GM18498 (cell line): ENCODE results near the gene OSBPL5.
A peak's percentile ranks its signal among the peaks of the same experiment; 100 is the strongest.
"Not testable (repeated sequence)": the region's sequence is repeated elsewhere in the genome, so short reads cannot be mapped to it uniquely, and the experiment has no call there.

Experiments used
- ATAC-seq: cut with Tn5 transposase; IDR thresholded peaks from one replicate; pipeline ENCODE4 v1.9.1; 2021; ENCODE audit warnings: mild to moderate bottlenecking, moderate library complexity; ENCODE audit not compliant: unreplicated experiment

Gene OSBPL5

DNA sequence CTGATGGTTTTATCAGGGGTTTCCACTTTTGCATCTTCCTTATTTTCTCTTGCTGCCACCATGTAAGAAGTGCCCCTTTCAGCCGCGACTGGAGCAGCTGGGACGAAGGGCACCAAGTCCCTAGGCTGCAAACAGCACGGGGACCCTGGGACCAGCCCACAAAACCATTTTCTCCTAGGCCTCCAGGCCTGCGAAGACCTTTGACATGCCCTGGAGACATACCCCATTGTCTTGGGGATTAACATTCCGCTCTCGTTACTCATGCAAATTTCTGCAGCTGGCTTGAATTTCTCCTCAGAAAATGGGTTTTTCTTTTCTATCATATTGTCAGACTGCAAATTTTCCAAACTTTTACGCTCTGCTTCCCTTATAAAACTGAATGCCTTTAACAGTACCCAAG lies 101.2 kb downstream of the OSBPL5 start:
- not testable (repeated sequence) for ATAC-seq

- ATAC-seq = not testable (repeated sequence)
These were observed 101.7 kb downstream of the OSBPL5 start for GRCh38 chr11:3063432-3063831.

- ATAC-seq = no peak
These were observed 104.6 kb downstream of the OSBPL5 start for GRCh38 chr11:3060436-3061025.

DNA sequence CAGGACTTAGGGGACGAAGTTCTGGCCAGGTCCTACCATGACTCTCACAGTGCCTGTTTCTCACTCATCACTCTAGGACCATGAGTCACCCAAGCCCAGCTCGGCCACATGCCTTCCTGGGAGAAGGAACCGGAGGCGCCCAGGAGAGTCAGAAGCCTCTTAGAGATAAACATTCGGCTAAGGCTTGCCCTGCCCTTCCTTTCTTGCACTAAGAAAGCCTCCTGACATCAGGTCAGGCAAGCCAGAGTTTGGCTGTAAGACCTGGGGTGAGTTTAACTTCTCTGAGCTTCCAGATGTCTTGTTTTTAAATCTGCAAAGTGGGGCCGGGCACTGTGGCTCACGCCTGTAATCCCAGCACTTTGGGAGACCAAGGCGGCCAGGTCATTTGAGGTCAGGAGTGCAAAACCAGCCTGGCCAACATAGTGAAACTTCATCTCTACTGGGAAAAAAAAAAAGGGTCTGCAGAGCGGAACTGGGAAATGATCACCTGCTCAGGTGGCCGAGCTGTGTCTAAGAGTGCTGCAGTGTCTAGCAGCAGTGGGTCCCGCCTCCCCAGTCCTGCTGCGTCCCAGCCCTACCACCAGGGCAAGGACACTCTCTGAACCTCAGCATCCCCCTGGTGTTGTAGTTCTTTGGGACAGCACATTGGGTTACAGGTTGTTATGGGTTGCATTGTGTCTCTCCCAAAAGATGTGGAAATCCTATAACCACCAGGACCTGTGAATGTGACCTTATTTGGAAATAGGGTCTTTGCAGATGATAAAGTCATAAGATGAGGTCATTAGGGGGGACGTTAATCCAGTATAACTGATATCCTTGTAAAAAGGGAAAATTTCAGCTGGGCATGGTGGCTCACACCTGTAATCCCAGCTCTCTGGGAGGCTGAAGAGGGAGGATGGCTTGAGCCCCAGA lies 106.1 kb downstream of the OSBPL5 start:
- ATAC-seq = no peak

DNA sequence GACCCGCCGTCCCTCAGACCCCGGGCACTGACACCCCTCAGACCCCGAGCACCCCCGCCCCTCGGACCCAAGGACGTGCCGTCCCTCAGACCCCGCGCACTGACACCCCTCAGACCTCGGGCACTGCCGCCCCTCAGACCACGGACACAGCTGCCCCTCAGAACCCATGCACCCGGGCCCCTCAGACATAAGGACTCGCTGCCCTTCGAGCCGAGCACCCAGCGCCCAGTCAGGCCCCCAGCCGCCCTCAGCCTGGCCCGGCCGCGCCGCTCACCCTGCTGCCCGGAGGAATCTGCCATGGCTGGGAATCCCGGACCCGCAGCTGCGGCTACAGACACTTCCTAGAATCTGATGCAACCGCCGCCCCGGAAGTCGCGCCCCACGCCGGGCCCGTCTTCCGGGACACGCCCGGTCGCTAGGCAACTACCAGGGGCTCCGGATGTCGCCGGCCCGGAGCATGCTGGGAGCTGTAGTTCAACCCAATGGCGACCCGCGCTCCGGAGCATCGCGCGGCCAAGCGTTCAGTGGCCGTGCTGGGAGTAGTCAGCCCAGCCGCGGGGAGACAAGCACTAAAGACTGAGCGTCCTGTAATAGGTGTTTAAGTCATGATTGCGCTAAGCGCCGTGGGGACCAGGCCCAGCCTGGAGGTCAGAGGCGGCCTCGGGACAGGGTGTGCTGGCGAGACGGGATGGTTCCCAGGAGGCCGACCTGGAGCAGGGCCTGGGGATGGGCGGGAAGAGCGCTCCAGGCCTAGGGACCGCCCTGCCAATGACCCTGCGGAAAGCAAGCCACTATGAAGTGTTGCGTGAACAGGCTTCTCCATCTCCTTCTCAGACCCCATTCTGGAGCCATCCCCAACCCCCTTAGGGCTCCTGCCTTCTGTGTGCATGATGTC lies 107.8 kb downstream of the OSBPL5 start, which contains the start of gene CARS1:
Gene CARS1, minus strand, starts transcription at position 355 of the 895 bp plus-strand sequence. Its CDS starts 56 bp downstream, at position 299.
- peak; percentile 97 for ATAC-seq

GRCh38 chr11:3056296-3057068 lies 108.6 kb downstream of the OSBPL5 start:
- peak; percentile 14 for ATAC-seq

DNA sequence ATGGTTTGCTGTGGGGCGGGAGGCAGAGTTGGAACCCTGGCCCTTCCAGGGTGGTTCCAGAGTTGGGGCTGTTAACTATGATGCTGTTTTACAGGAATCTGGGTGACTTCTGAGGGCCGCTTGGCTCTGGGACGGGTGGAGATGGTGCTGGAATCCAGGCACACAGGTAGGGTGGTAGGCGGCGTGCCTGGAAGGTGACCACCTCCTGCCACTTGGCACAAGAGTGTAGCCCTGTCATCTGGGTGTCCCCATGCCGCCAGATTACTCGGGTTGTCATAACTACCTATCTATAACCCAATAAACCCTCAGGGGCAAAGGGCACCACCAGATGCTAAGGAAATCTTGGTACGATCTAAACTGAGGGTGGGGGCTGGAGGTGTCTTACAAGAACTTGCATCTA lies 109.2 kb downstream of the OSBPL5 start:
- ATAC-seq = no peak

DNA sequence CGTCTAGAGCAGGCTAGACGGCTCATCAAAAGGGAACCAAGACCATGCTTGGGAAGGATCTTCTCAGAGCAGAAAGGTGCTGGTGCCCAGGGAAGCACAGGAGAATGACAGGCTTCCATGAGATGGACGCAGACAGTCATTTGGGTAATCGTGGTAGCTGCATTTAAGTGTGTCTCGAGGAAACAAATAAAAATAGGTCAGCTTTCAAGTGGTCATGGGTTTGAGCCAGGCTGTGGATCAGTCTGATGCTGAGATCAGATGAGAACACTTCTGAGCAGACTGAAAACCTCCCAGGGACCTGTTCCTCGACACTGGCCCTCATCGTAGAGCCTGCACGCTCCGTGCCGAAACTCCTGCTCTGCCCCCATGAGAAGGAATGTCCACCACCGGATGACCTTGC lies 112.5 kb downstream of the OSBPL5 start:
- no peak for ATAC-seq

DNA sequence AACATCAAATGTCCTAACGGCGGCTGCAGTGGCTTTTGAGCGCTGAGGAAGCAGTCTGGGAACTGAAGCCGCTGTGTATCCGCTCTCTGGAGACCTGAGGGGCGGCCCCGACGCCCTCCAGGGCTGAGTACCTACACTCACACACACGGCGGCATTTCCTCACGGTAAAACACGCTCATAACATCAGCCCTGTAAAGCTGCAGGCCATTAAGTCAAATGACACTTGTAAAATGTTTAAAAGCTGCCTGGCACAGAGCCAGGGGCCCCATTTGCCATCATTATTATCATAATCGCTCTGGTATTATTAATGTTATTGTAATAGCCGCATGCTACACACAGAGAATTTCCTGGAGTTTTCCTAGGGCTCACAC lies 113.0 kb downstream of the OSBPL5 start:
- ATAC-seq = no peak

DNA sequence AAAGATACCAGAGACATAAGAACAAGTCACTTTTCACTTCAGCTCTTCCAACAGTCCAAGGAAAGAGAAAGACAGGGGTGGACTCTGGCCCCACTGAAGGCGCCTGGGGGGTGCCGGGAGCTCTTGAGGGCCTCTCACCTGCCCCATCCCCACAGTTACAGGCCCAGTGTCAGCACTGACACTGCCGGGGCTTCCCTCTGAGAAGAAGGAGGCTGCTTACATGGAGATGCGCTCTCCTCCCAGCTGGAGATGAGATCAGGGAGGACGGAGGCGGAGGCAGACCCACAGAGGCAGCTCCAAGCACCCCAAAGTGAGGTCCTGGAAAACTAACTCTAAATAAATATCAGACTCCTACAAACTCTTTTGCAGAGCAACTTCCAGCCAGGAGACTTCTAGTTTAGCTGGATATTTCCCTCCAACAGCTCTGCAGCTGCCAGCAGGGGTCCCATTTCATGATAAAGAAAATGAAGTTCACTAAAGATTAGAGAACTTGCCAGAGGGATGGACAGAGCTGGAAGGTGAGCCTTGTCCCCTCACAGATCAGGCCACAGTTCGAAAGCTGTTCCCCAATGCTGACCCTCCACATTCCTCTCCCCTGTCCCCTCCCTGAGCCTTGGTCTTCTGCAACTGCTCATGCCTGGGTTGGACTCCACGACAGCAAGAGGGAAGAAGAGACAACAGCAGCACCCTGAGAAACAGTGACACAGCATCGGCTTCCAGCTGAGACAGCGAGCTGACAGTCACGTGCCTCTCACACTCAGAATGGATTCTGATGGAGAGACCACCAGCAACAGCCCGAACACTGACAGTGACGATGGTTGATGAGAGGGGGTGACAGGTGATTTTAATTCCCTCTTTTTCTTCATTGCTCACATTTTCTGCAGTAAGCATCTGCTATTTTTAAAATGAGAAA lies 113.7 kb downstream of the OSBPL5 start:
- no peak for ATAC-seq

GRCh38 chr11:3050386-3051195 lies 114.5 kb downstream of the OSBPL5 start:
- ATAC-seq = no peak

- peak; percentile 90 for ATAC-seq
These were observed 115.5 kb downstream of the OSBPL5 start for GRCh38 chr11:3049430-3050243.

- ATAC-seq = no peak
These were observed 117.5 kb downstream of the OSBPL5 start for GRCh38 chr11:3047637-3048036.

DNA sequence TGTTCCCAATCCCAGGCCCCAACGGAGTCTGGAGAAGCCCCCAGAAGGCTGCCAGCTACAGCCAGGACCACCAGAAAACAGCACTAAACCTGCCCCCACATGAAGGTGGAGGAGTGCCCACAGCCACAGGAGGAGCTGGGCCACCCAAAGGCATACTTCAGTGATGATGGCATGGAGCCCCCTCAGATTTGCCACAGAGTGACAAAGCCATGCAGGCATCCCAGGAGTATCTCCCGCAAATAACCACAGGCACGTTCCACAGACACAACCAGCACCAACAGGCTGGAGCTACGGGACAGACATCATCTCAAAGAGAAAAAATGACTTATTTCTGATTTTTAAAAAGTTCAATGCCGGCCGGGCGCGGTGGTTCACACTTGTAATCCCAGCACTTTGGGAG lies 118.5 kb downstream of the OSBPL5 start:
- no peak for ATAC-seq

GRCh38 chr11:3046190-3046589 lies 118.9 kb downstream of the OSBPL5 start:
- ATAC-seq = no peak

GRCh38 chr11:3044915-3045314 lies 120.2 kb downstream of the OSBPL5 start:
- ATAC-seq = no peak

GRCh38 chr11:3044004-3044403 lies 121.1 kb downstream of the OSBPL5 start:
- no peak for ATAC-seq
